OCI-LY3 (cell line): ENCODE results near the gene NDUFS2.

Experiments
- H2AFZ ChIP-seq: fragments of 200-600, 300-600 bp; shearing (Covaris generic); 2 replicates; pipeline ENCODE4 v1.6.0; 2014; ENCODE audit warnings: antibody characterized with exemption, low read depth, low read length
- H3K27ac ChIP-seq: fragments of 200-600, 300-600 bp; sonication (generic); 2 replicates; pipeline ENCODE4 v1.5.1; 2014; ENCODE audit warnings: mild to moderate bottlenecking, low read length, moderate library complexity, mixed read lengths
- H3K27me3 ChIP-seq: fragments of 200-600, 300-600 bp; sonication (generic); 2 replicates; pipeline ENCODE4 v1.6.1; 2014; ENCODE audit warnings: low read depth, low read length, mixed read lengths
- H3K36me3 ChIP-seq: fragments of 200-600, 300-600 bp; sonication (generic); replicated peaks from 2 replicates; pipeline ENCODE3; 2014; ENCODE audit warnings: low read depth, low read length, mixed read lengths
- H3K4me1 ChIP-seq: fragments of 300-600, 200-600 bp; sonication (generic); 2 replicates; pipeline ENCODE4 v1.6.1; 2014; ENCODE audit warnings: low read length, mixed read lengths
- H3K4me2 ChIP-seq: fragments of 200-600, 300-600 bp; sonication (generic); 2 replicates; pipeline ENCODE4 v1.6.1; 2014; ENCODE audit warnings: low read length, mixed read lengths
- H3K4me3 ChIP-seq: fragments of 300-600, 200-600 bp; sonication (generic); 2 replicates; pipeline ENCODE4 v1.5.1; 2014; ENCODE audit warnings: antibody characterized with exemption, mild to moderate bottlenecking, low read length, moderate library complexity
- H3K79me2 ChIP-seq: fragments of 300-600, 200-600 bp; shearing (Covaris generic); 2 replicates; pipeline ENCODE4 v1.6.1; 2014; ENCODE audit warnings: mild to moderate bottlenecking, low read length, mixed read lengths
- H3K9ac ChIP-seq: fragments of 300-600, 200-600 bp; shearing (Covaris generic); 2 replicates; pipeline ENCODE4 v1.6.0; 2014; ENCODE audit warnings: mild to moderate bottlenecking, low read length, moderate library complexity
- H3K9me3 ChIP-seq: fragments of 200-600, 300-600 bp; shearing (Covaris generic); 2 replicates; pipeline ENCODE4 v1.6.1; 2014; ENCODE audit warnings: low read length, mixed read lengths; ENCODE audit not compliant: insufficient read depth
- H4K20me1 ChIP-seq: fragments of 200-600, 300-600 bp; sonication (generic); 2 replicates; pipeline ENCODE4 v1.6.1; 2016; ENCODE audit warnings: low read length, mixed read lengths; ENCODE audit not compliant: insufficient read depth
- CTCF ChIP-seq: fragments of 200-600, 300-600 bp; sonication (generic); IDR thresholded peaks from 2 replicates; pipeline ENCODE4 v1.5.1; 2014; ENCODE audit warnings: antibody characterized with exemption, low read length, low read depth
- EZH2phosphoT487 ChIP-seq: fragments of 200-600 bp; shearing (Covaris generic); IDR thresholded peaks from 2 replicates; pipeline ENCODE4 v1.6.1; 2018; ENCODE audit warnings: antibody characterized with exemption, mixed run types, low read depth

Gene NDUFS2

GRCh38 chr1:161206411-161207140, 4.4 kb downstream of the NDUFS2 start:
- Histone ChIP-seq H3K36me3 (peaks cover 57% of the 10 kb centered on the region), H3K9me3 (no peaks in the 10 kb centered on the region), H2AFZ (no peak overlapping the region), H3K27ac (no peak overlapping the region), H4K20me1 (no peaks in the 10 kb centered on the region), H3K9ac (no peak overlapping the region), H3K4me3 (no peak overlapping the region), H3K4me1 (peaks cover 14% of the 10 kb centered on the region), H3K27me3 (no peaks in the 10 kb centered on the region), H3K79me2 (peaks cover 20% of the 10 kb centered on the region), H3K4me2 (no peak overlapping the region)
- TF ChIP-seq EZH2phosphoT487, result no peak
- TF ChIP-seq CTCF, result no peak

- peaks cover 20% of the 10 kb centered on the region for H3K79me2 ChIP-seq
- TF ChIP-seq EZH2phosphoT487 (no peak), CTCF (no peak)
- no peaks in the 10 kb centered on the region for H3K27me3 ChIP-seq
- H4K20me1 ChIP-seq, result no peaks in the 10 kb centered on the region
- H3K4me2 ChIP-seq, result no peak overlapping the region
- no peak overlapping the region for H2AFZ ChIP-seq
- H3K36me3 ChIP-seq, result peaks cover 63% of the 10 kb centered on the region
- no peak overlapping the region for H3K4me3 ChIP-seq
- no peak overlapping the region for H3K9ac ChIP-seq
- no peaks in the 10 kb centered on the region for H3K9me3 ChIP-seq
- H3K27ac ChIP-seq, result no peak overlapping the region
- peaks cover 10% of the 10 kb centered on the region for H3K4me1 ChIP-seq
Observed at GRCh38 chr1:161207173-161207572, 5.0 kb downstream of the NDUFS2 start.

- no peaks in the 10 kb centered on the region for H4K20me1 ChIP-seq
- no peak overlapping the region for H3K9ac ChIP-seq
- H3K4me2 ChIP-seq, result no peak overlapping the region
- H3K27ac ChIP-seq, result no peak overlapping the region
- H3K36me3 ChIP-seq, result peaks cover 71% of the 10 kb centered on the region
- H3K79me2 ChIP-seq, result no peaks in the 10 kb centered on the region
- no peak overlapping the region for H3K4me3 ChIP-seq
- H2AFZ ChIP-seq, result no peak overlapping the region
- peaks cover 3% of the 10 kb centered on the region; the same call in 1 of the 2 replicates for H3K4me1 ChIP-seq
- TF ChIP-seq CTCF, result peak; percentile 92
- TF ChIP-seq EZH2phosphoT487, result no peak
- no peaks in the 10 kb centered on the region for H3K9me3 ChIP-seq
- H3K27me3 ChIP-seq, result no peaks in the 10 kb centered on the region
Observed at GRCh38 chr1:161209790-161210409, 7.7 kb downstream of the NDUFS2 start.

- H3K79me2 ChIP-seq, result no peaks in the 10 kb centered on the region
- TF ChIP-seq EZH2phosphoT487 (no peak), CTCF (no peak)
- peaks cover 45% of the 10 kb centered on the region for H3K36me3 ChIP-seq
Observed at GRCh38 chr1:161214369-161214768, 12.2 kb downstream of the NDUFS2 start.

More at GRCh38 chr1:161214369-161214768, 12.2 kb downstream of the NDUFS2 start:
- Histone ChIP-seq H3K27me3 (no peaks in the 10 kb centered on the region), H3K4me2 (no peak overlapping the region), H3K27ac (no peak overlapping the region), H3K4me3 (no peak overlapping the region), H2AFZ (no peak overlapping the region), H3K9me3 (no peaks in the 10 kb centered on the region), H4K20me1 (no peaks in the 10 kb centered on the region), H3K4me1 (peaks cover 7% of the 10 kb centered on the region), H3K9ac (no peak overlapping the region)
